CD4-positive, alpha-beta T cell (primary cell): ENCODE results near the gene CYS1. TPM values are rescaled to one million over a fixed set of nuclear protein-coding genes. Genes with fewer than 3 reads are reported as not detected.

Experiments used
- ATAC-seq: fragments of 200-7000 bp; cut with Tn5 transposase; one replicate; pipeline ENCODE4 v1.10.0; 2022; ENCODE audit warnings: mild to moderate bottlenecking; ENCODE audit not compliant: poor library complexity
- CTCF ChIA-PET: fragments of 350-600 bp; sonication (Branson Sonifier 250); formaldehyde crosslinking; loops from one replicate; lab custom pipeline; 2021; ENCODE audit warnings: antibody characterized with exemption, inconsistent platforms; lab: Charles Lee
- POLR2A ChIA-PET: fragments of 350-600 bp; sonication (Branson Sonifier 250); formaldehyde crosslinking; loops from one replicate; lab custom pipeline; 2021; ENCODE audit warnings: antibody characterized with exemption, inconsistent platforms; lab: Charles Lee
- DNase-seq, 14 experiments: peaks; one replicate each; pipeline ENCODE4 v3.0.0-alpha.2; 2013 to 2020; ENCODE audit warnings: mixed read lengths in 2 of 14
- H3K27ac ChIP-seq, 2 donors: one replicate each; pipeline versions ENCODE4 v1.5.1 to v1.7.0; 2013; ENCODE audit warnings: low read length in 2 of 2, low read depth in 1 of 2, mild to moderate bottlenecking in 1 of 2
- H3K27me3 ChIP-seq, 2 experiments: 1 replicate in 1 of 2; 2 replicates in 1 of 2; pipeline versions ENCODE4 v1.6.1 to v1.7.0; 2013; ENCODE audit warnings: low read length in 2 of 2, control low read depth in 1 of 2, mild to moderate bottlenecking in 1 of 2, moderate library complexity in 1 of 2; ENCODE audit not compliant: insufficient read depth in 2 of 2, control insufficient read depth in 1 of 2
- H3K36me3 ChIP-seq: one replicate; pipeline ENCODE4 v1.6.1; 2013; ENCODE audit warnings: low read length, control low read depth; ENCODE audit not compliant: insufficient read depth
- H3K4me1 ChIP-seq: one replicate; pipeline ENCODE4 v1.6.1; 2013; ENCODE audit warnings: low read length, control low read depth; ENCODE audit not compliant: insufficient read depth
- H3K4me3 ChIP-seq: one replicate; pipeline ENCODE4 v1.5.1; 2013; ENCODE audit warnings: mild to moderate bottlenecking, low read length, moderate library complexity
- H3K9me3 ChIP-seq, 2 experiments: 1 replicate in 1 of 2; 2 replicates in 1 of 2; pipeline versions ENCODE4 v1.6.1 to v1.7.0; 2013; ENCODE audit warnings: low read length in 2 of 2, mild to moderate bottlenecking in 2 of 2, control low read depth in 1 of 2, moderate library complexity in 1 of 2; ENCODE audit not compliant: control insufficient read depth in 1 of 2, insufficient read depth in 1 of 2
- H3K27ac Mint-ChIP-seq: one replicate; pipeline ENCODE4 v1.8.0; 2020; ENCODE audit warnings: mixed read lengths
- H3K27me3 Mint-ChIP-seq: one replicate; pipeline ENCODE4 v1.8.0; 2021; ENCODE audit warnings: mixed read lengths
- H3K36me3 Mint-ChIP-seq: one replicate; pipeline ENCODE4 v1.8.0; 2021; ENCODE audit warnings: low read depth, mixed read lengths
- H3K4me1 Mint-ChIP-seq: one replicate; pipeline ENCODE4 v1.8.0; 2021; ENCODE audit warnings: low read depth, mixed read lengths
- H3K4me3 Mint-ChIP-seq: one replicate; pipeline ENCODE4 v1.8.0; 2020; ENCODE audit warnings: mild to moderate bottlenecking, mixed read lengths
- H3K9me3 Mint-ChIP-seq: one replicate; pipeline ENCODE4 v1.8.0; 2020; ENCODE audit warnings: mixed read lengths
- intact Hi-C, 2 experiments: fragments of 100-400 bp; cut with DNase I in 1 of 2; cut with micrococcal nuclease in 1 of 2; formaldehyde crosslinking; loops; one replicate each; pipeline versions ENCODE4 v1.15.1 to v1.9.0; 2023 to 2025; cut with DNase I, micrococcal nuclease
- total RNA-seq, 174 experiments: library from RNA in 2 of 174; stranded (reverse) in 2 of 174; gene quantifications; one replicate each; pipeline ENCODE4 v1.2.3 and lab custom pipeline; 2021 to 2026
- TF ChIP-seq, protein P1 (sequence below): fragments of 200-600 bp; IDR thresholded peaks from one replicate; pipeline ENCODE4 v1.8.0; 2022; ENCODE audit warnings: antibody characterized with exemption, mild to moderate bottlenecking

CYS1 gene
- total RNA-seq, 2 experiments from 2014 or later: not detected

DNA sequence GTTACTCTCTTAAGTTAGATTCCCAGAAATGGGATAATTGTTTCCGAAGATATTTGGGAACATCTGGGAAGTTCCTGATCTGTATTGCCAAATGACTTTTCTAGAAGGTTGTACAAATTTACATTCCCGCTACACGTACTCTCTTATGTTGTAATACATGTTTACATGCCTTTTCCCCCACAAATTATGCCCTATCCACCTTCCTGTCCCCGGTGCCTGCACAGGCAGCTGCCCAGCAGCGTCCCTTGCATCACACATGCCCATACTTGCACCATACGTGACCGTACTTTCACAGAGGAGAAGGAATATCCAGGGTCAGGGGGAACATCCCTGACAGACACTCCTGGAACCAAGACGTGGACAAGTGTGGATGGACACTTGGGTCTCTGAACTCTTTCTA is 61.0 kb downstream of the CYS1 start:
- Mint-ChIP-seq H3K4me3 (no peak overlapping the region), H3K27me3 (peaks cover 13% of the 10 kb centered on the region), H3K27ac (no peak overlapping the region), H3K36me3 (no peaks in the 10 kb centered on the region), H3K9me3 (peaks cover 10% of the 10 kb centered on the region), H3K4me1 (no peaks in the 10 kb centered on the region)
- Histone ChIP-seq H3K4me3 (no peak overlapping the region), H3K9me3 (peaks cover 0 to 20% of the 10 kb centered on the region in 2 experiments), H3K36me3 (no peaks in the 10 kb centered on the region), H3K27me3 (no peaks in the 10 kb centered on the region), H3K4me1 (no peaks in the 10 kb centered on the region), H3K27ac (no peak overlapping the region)
- intact Hi-C loops: no loop called here
- ChIA-PET CTCF (no interaction called here), POLR2A (no interaction called here)
- TF ChIP-seq, protein P1, sequence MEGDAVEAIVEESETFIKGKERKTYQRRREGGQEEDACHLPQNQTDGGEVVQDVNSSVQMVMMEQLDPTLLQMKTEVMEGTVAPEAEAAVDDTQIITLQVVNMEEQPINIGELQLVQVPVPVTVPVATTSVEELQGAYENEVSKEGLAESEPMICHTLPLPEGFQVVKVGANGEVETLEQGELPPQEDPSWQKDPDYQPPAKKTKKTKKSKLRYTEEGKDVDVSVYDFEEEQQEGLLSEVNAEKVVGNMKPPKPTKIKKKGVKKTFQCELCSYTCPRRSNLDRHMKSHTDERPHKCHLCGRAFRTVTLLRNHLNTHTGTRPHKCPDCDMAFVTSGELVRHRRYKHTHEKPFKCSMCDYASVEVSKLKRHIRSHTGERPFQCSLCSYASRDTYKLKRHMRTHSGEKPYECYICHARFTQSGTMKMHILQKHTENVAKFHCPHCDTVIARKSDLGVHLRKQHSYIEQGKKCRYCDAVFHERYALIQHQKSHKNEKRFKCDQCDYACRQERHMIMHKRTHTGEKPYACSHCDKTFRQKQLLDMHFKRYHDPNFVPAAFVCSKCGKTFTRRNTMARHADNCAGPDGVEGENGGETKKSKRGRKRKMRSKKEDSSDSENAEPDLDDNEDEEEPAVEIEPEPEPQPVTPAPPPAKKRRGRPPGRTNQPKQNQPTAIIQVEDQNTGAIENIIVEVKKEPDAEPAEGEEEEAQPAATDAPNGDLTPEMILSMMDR: no peak
- ATAC-seq: no peak
- DNase-seq: no peak

GRCh38 chr2:10017313-10017941 is 62.8 kb downstream of the CYS1 start:
- Mint-ChIP-seq H3K27ac (no peak overlapping the region), H3K4me3 (no peak overlapping the region), H3K4me1 (no peaks in the 10 kb centered on the region), H3K27me3 (peaks cover 13% of the 10 kb centered on the region), H3K36me3 (no peaks in the 10 kb centered on the region), H3K9me3 (peaks cover 10% of the 10 kb centered on the region)
- ChIA-PET POLR2A (no interaction called here), CTCF (interaction anchor here (1.0 kb wide), 1 partner anchor 33 kb away, joined by 3 read pairs; no protein-coding TSS in a partner anchor)
- Histone ChIP-seq H3K27ac (no peak overlapping the region), H3K9me3 (peaks cover 0 to 20% of the 10 kb centered on the region in 2 experiments), H3K4me3 (no peak overlapping the region), H3K4me1 (no peaks in the 10 kb centered on the region), H3K36me3 (no peaks in the 10 kb centered on the region), H3K27me3 (no peaks in the 10 kb centered on the region)
- intact Hi-C loops: no loop called here
- ATAC-seq (no peak), DNase-seq (no peak)
- TF ChIP-seq, protein P1: no peak

DNA sequence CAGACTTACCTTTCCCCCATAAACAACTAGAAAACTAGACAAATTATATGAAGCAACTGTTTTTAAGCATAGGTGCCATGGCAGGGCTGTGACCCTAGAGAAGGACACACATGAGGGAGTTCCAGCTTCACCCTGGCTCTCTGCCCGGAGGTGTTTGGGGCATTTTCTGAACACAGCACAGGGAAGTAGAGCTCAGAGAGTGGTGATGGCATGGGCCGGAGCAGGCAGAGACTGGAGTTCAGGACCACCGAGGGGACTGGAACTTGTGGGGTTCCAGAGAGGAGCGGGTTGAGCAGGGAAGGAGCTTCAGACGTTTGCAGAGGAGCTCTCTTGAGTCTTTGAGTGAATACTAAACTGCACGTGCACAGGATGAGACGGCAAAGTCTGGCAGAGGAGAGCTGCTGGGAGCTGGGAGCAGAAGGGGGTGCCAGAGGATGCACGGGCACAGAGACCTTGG is 63.4 kb downstream of the CYS1 start:
- CTCF ChIA-PET: no interaction called here
- Mint-ChIP-seq H3K36me3 (no peaks in the 10 kb centered on the region), H3K4me1 (no peaks in the 10 kb centered on the region), H3K9me3 (peaks cover 10% of the 10 kb centered on the region), H3K27me3 (peaks cover 13% of the 10 kb centered on the region), H3K4me3 (no peak overlapping the region), H3K27ac (no peak overlapping the region)
- DNase-seq (no peak), ATAC-seq (no peak)
- Histone ChIP-seq H3K4me3 (no peak overlapping the region), H3K4me1 (no peaks in the 10 kb centered on the region), H3K27me3 (no peaks in the 10 kb centered on the region), H3K9me3 (peaks cover 0 to 20% of the 10 kb centered on the region in 2 experiments), H3K27ac (no peak overlapping the region), H3K36me3 (no peaks in the 10 kb centered on the region)
- TF ChIP-seq, protein P1: no peak
- intact Hi-C loops: no loop called here
- POLR2A ChIA-PET: no interaction called here
